H1 (cell line): ENCODE measurements around the gene VWA1. TPM values are rescaled to one million over a fixed set of nuclear protein-coding genes. Genes with fewer than 3 reads are reported as not detected.
A peak's percentile ranks its signal among the peaks of the same experiment; 100 is the strongest.

Source experiments
- ASH2L ChIP-seq: fragments of 200-600, 300-600 bp; sonication (generic); IDR thresholded peaks from one replicate; pipeline ENCODE4 v1.7.1; 2017; ENCODE audit warnings: low read length
- CREB1 ChIP-seq: IDR thresholded peaks from 2 replicates; pipeline ENCODE4 v1.6.1; 2012; ENCODE audit warnings: inconsistent platforms
- EP300 ChIP-seq, 2 experiments: IDR thresholded peaks; 1 replicate in 1 of 2; 2 replicates in 1 of 2; pipeline ENCODE4 v1.6.1; 2011 to 2012; ENCODE audit warnings: low read depth in 2 of 2, low read length in 2 of 2, mild to moderate bottlenecking in 2 of 2, borderline replicate concordance in 1 of 2, inconsistent platforms in 1 of 2, moderate library complexity in 1 of 2
- GABPA ChIP-seq: IDR thresholded peaks from 2 replicates; pipeline ENCODE4 v1.6.1; 2011; ENCODE audit warnings: mild to moderate bottlenecking, low read length, moderate library complexity, borderline replicate concordance; ENCODE audit not compliant: insufficient read depth
- KDM4A ChIP-seq: IDR thresholded peaks from one replicate; pipeline ENCODE4 v1.7.1; 2012; ENCODE audit warnings: low read depth, mild to moderate bottlenecking, moderate library complexity, low read length, inconsistent platforms; ENCODE audit not compliant: severe bottlenecking
- KDM5A ChIP-seq: fragments of 200-600 bp; IDR thresholded peaks from 2 replicates; pipeline ENCODE4 v1.7.1; 2012; ENCODE audit warnings: mild to moderate bottlenecking, low read length, inconsistent platforms, mixed read lengths
- NRF1 ChIP-seq: IDR thresholded peaks from 2 replicates; pipeline ENCODE4 v1.6.1; 2011; ENCODE audit warnings: mild to moderate bottlenecking, low read depth, low read length, improper control_type of control experiment
- POLR2AphosphoS5 ChIP-seq: IDR thresholded peaks from 2 replicates; pipeline ENCODE4 v1.6.1; 2011; ENCODE audit warnings: low read depth, low read length
- RAD21 ChIP-seq, 2 experiments: IDR thresholded peaks in 1 of 2; conservative IDR thresholded peaks in 1 of 2; 2 replicates each; pipeline ENCODE4 v1.6.1; 2011; ENCODE audit warnings: low read depth in 2 of 2, low read length in 2 of 2, improper control_type of control experiment in 1 of 2, inconsistent platforms in 1 of 2, mild to moderate bottlenecking in 1 of 2, moderate library complexity in 1 of 2
- RFX5 ChIP-seq: IDR thresholded peaks from 2 replicates; pipeline ENCODE4 v1.6.1; 2011; ENCODE audit warnings: low read depth, low read length, improper control_type of control experiment, borderline replicate concordance
- SIN3A ChIP-seq, 2 experiments: IDR thresholded peaks in 1 of 2; conservative IDR thresholded peaks in 1 of 2; 2 replicates each; pipeline ENCODE4 v1.6.1; 2011 to 2012; ENCODE audit warnings: low read length in 2 of 2, improper control_type of control experiment in 1 of 2, low read depth in 1 of 2, mild to moderate bottlenecking in 1 of 2
- SRF ChIP-seq: IDR thresholded peaks from 2 replicates; pipeline ENCODE4 v1.6.1; 2011; ENCODE audit warnings: mild to moderate bottlenecking, low read depth, low read length, moderate library complexity
- TAF1 ChIP-seq: IDR thresholded peaks from 2 replicates; pipeline ENCODE4 v1.6.1; 2011; ENCODE audit warnings: mild to moderate bottlenecking, low read depth, low read length
- polyA plus RNA-seq, 7 experiments: library from polyadenylated mRNA; depleted of rRNA in 3 of 7; stranded (reverse) in 5 of 7; unstranded in 2 of 7; fragments of >200 nt in 5 of 7; fragments of 200-250 nt in 2 of 7; gene quantifications; 1 replicate in 5 of 7; 2 replicates in 1 of 7; 4 replicates in 1 of 7; pipeline versions ENCODE4 v1.2.1 to v1.2.3, GENCODE V29; 2011 to 2013; ENCODE audit warnings: missing spikeins in 2 of 7, mixed read lengths in 2 of 7
- total RNA-seq: library from RNA; stranded (reverse); fragmentation: NEBNext Ultra II Directional; extraction: Animal tissue kit (Norgen Biotek cat#: 25700); gene quantifications from 2 replicates; pipeline ENCODE4 v1.2.1, GENCODE V29; 2021
- TF ChIP-seq, protein P1 (sequence below): IDR thresholded peaks from 2 replicates; pipeline ENCODE4 v1.6.1; 2012; ENCODE audit warnings: low read length, inconsistent platforms
- TF ChIP-seq, protein P2 (sequence below): IDR thresholded peaks from 2 replicates; pipeline ENCODE4 v1.6.1; 2011; ENCODE audit warnings: low read depth, mild to moderate bottlenecking, low read length; ENCODE audit not compliant: insufficient read depth

Gene VWA1
- total and polyA plus RNA-seq, 2 of the 8 experiments (the other 6 are each of a cell fraction or from before 2014, with no cell fraction given) = 16.0 to 36.6 TPM

DNA sequence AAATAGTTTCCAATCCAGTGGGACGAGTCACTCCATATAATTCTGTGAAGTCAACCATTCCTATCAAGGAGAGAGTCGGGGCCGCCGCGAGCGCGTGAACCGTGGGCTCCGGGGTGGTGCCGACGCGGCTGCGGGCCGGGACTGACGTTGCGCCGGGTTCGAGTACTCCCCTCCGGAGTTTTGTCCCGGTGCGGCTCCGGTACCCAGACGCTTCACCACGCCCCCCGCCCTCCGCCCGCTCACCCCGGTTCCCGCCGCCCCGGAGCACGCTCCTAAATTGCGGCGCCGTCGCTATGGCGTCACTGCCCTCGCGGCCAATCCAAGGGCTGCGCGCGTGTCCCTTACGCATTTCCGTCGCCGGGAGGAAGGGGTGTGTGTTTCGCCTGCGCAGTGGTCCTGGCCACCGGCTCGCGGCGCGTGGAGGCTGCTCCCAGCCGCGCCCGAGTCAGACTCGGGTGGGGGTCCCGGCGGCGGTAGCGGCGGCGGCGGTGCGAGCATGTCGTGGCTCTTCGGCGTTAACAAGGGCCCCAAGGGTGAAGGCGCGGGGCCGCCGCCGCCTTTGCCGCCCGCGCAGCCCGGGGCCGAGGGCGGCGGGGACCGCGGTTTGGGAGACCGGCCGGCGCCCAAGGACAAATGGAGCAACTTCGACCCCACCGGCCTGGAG is 36.0 kb downstream of the VWA1 start, which contains the start of gene ATAD3B (continued):
- TF ChIP-seq SRF = peak; percentile 68
- no peak for TF ChIP-seq RAD21 (IDR thresholded peaks at IDR 0.05 in 1 of 2, conservative IDR thresholded peaks at IDR 0.05 in 1 of 2; ENCODE audit: low read depth in 2 of 2, low read length in 2 of 2)
- peak in 1 of 2 experiments; percentile 50; a peak in 1 of 3 replicates for TF ChIP-seq EP300 (IDR thresholded peaks at IDR 0.05; ENCODE audit: borderline replicate concordance in 1 of 2, low read depth in 2 of 2, low read length in 2 of 2)
- peak; percentile 49 for TF ChIP-seq ASH2L
- peak; percentile 86 for TF ChIP-seq KDM5A
- TF ChIP-seq NRF1 = peak; percentile 29; the same call in 1 of the 2 replicates
- peak in 1 of 2 experiments; percentile 88; a peak in 2 of 4 replicates for TF ChIP-seq SIN3A (conservative IDR thresholded peaks at IDR 0.05 in 1 of 2, IDR thresholded peaks at IDR 0.05 in 1 of 2; ENCODE audit: low read depth in 1 of 2, low read length in 2 of 2)
- no peak for TF ChIP-seq RFX5
- peak; percentile 63 for TF ChIP-seq KDM4A
- TF ChIP-seq POLR2AphosphoS5 = peak; percentile 74; the same call in 1 of the 2 replicates
- peak; percentile 53; the same call in 1 of the 2 replicates for TF ChIP-seq GABPA
- peak; percentile 99 for TF ChIP-seq CREB1
- peak; percentile 66; the same call in 1 of the 2 replicates for TF ChIP-seq TAF1
- TF ChIP-seq, protein P1, sequence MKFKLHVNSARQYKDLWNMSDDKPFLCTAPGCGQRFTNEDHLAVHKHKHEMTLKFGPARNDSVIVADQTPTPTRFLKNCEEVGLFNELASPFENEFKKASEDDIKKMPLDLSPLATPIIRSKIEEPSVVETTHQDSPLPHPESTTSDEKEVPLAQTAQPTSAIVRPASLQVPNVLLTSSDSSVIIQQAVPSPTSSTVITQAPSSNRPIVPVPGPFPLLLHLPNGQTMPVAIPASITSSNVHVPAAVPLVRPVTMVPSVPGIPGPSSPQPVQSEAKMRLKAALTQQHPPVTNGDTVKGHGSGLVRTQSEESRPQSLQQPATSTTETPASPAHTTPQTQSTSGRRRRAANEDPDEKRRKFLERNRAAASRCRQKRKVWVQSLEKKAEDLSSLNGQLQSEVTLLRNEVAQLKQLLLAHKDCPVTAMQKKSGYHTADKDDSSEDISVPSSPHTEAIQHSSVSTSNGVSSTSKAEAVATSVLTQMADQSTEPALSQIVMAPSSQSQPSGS = no peak
- TF ChIP-seq, protein P2, sequence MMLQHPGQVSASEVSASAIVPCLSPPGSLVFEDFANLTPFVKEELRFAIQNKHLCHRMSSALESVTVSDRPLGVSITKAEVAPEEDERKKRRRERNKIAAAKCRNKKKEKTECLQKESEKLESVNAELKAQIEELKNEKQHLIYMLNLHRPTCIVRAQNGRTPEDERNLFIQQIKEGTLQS = peak; percentile 73
